Stimulated activated CD4-positive, alpha-beta T cell treated with anti-CD3 and anti-CD28 coated beads, Interleukin-15, amount 100 ng/mL, for 48 hours (primary cell): ENCODE measurements around the gene IPO4.
A peak's percentile ranks its signal among the peaks of the same experiment; 100 is the strongest.
"Not testable (repeated sequence)": the region's sequence is repeated elsewhere in the genome, so short reads cannot be mapped to it uniquely, and the experiment has no call there.

Source experiments
- DNase-seq, 2 donors: peaks; one replicate each; pipeline ENCODE4 v3.0.0-alpha.2; 2020; ENCODE audit warnings: low read depth in 2 of 2

IPO4 gene

GRCh38 chr14:24188251-24189058 is at the start of gene IPO4:
Gene IPO4, minus strand, starts transcription at chr14:24188816. Its CDS starts 29 bp downstream, at chr14:24188787.
- DNase-seq, result peak; percentile 92 to 94

- DNase-seq, result no peak
Observed at GRCh38 chr14:24238123-24238522, 49.5 kb upstream of the IPO4 start.

GRCh38 chr14:24237463-24237955 is 48.9 kb upstream of the IPO4 start:
- DNase-seq, result no peak

- DNase-seq, result no peak
Observed at GRCh38 chr14:24236689-24237462, 48.3 kb upstream of the IPO4 start.

- no peak for DNase-seq
Observed at GRCh38 chr14:24235804-24236688, 47.4 kb upstream of the IPO4 start.

- no peak for DNase-seq
Observed at GRCh38 chr14:24234095-24235005, 45.7 kb upstream of the IPO4 start.

- DNase-seq, result no peak
Observed at GRCh38 chr14:24233538-24233866, 44.9 kb upstream of the IPO4 start.

- no peak for DNase-seq
Observed at GRCh38 chr14:24232645-24233537, 44.3 kb upstream of the IPO4 start, which contains the start of gene GMPR2. Gene GMPR2, plus strand, starts transcription at chr14:24232929. Its CDS starts 325 bp downstream, at chr14:24233254.

GRCh38 chr14:24232121-24232644 is 43.6 kb upstream of the IPO4 start, which contains the start of gene NEDD8:
Gene NEDD8, minus strand, starts transcription at chr14:24232367. Its CDS starts 100 bp downstream, at chr14:24232267.
- peak; percentile 88 to 93 for DNase-seq

- DNase-seq, result no peak
Observed at GRCh38 chr14:24231263-24232120, 42.9 kb upstream of the IPO4 start.

- no peak for DNase-seq
Observed at GRCh38 chr14:24228902-24229301, 40.3 kb upstream of the IPO4 start.

GRCh38 chr14:24226473-24226872 is 37.9 kb upstream of the IPO4 start:
- no peak for DNase-seq

- no peak for DNase-seq
Observed at GRCh38 chr14:24224618-24225071, 36.0 kb upstream of the IPO4 start.

GRCh38 chr14:24222987-24223386 is 34.4 kb upstream of the IPO4 start:
- DNase-seq, result not testable (repeated sequence)

GRCh38 chr14:24219521-24219920 is 30.9 kb upstream of the IPO4 start:
- DNase-seq, result no peak

- no peak for DNase-seq
Observed at GRCh38 chr14:24219080-24219479, 30.5 kb upstream of the IPO4 start.

- not testable (repeated sequence) for DNase-seq
Observed at GRCh38 chr14:24216876-24217275, 28.3 kb upstream of the IPO4 start.

GRCh38 chr14:24216345-24216699 is 27.7 kb upstream of the IPO4 start:
- no peak for DNase-seq
